ENCODE results near the gene DGKQ.
A peak's percentile ranks its signal among the peaks of the same experiment; 100 is the strongest.
"Not testable (repeated sequence)": the region's sequence is repeated elsewhere in the genome, so short reads cannot be mapped to it uniquely, and the experiment has no call there.

The DGKQ gene

DNA sequence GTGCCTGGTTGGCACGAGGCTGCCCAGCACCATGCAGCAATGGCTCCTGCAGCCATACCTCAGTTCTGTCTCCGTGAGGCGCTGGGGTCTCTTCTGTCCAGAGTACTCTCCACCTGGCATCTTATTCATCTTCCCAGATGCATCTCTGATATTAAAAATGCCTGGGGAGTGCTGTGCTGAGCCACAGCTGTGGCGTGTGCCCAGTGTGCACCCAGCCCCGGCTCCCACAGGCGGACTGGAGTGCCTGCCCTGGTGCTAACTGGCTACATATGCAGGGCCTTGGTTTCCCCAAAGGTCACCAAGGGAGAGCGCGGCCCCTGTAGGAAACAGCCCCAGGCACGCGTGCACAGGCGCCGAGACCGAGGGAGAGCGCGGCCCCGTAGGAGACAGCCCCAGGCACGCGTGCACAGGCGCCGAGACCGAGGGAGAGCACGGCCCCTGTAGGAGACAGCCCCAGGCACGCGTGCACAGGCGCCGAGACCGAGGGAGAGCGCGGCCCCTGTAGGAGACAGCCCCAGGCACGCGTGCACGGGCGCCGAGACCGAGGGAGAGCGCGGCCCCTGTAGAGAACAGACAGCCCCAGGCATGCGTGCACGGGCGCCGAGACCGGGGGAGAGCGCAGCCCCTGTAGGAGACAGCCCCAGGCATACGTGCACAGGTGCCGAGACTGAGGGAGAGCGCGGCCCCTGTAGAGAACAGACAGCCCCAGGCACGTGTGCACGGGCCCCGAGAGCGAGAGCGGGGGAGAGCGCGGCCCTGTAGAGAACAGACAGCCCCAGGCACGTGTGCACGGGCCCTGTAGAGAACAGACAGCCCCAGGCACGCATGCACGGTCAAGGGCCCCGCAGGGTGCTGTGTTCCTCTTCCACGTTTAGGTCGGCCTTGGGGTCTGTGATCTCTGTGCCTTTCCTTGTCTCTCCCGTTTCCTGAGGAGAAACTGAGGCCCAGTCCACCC lies 26.6 kb downstream of the DGKQ start:
- Histone ChIP-seq H3K4me1 (ENCODE audit: control insufficient read depth in 1 of 2, insufficient read depth in 2 of 2, low read length in 2 of 2) (no peaks in the 10 kb centered on the region), H3K27me3 (ENCODE audit: low read depth, low read length) (no peaks in the 10 kb centered on the region), H3K4me3 (ENCODE audit: low read depth in 1 of 2, low read length in 2 of 2) (no peak overlapping the region), H3K36me3 (ENCODE audit: control insufficient read depth in 1 of 2, insufficient read depth in 2 of 2, low read length in 2 of 2) (no peaks in the 10 kb centered on the region), H3K9me3 (ENCODE audit: control insufficient read depth in 1 of 2, low read length in 2 of 2) (no peaks in the 10 kb centered on the region), H3K27ac (ENCODE audit: low read length) (no peak overlapping the region)

DNA sequence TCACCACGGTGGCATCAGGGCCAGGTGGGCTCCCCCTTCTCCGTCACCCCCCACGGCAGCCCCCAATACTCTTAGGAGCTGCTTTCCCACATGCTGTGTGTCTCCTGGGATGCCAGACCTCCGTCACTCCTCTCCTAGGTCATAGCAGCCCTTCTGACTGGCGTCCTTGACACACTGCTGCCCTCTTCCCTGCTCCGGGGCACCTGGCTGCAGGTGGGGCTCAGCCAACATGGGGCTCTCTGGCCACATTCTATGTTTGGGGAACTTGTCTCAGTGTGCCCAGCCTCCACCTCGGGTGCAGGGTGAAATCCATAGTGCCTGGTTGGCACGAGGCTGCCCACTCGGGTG lies 27.3 kb downstream of the DGKQ start:
- H3K4me1 ChIP-seq (ENCODE audit: control insufficient read depth in 1 of 2, insufficient read depth in 2 of 2, low read length in 2 of 2) = no peaks in the 10 kb centered on the region
- no peaks in the 10 kb centered on the region for H3K27me3 ChIP-seq (ENCODE audit: low read depth, low read length)

DNA sequence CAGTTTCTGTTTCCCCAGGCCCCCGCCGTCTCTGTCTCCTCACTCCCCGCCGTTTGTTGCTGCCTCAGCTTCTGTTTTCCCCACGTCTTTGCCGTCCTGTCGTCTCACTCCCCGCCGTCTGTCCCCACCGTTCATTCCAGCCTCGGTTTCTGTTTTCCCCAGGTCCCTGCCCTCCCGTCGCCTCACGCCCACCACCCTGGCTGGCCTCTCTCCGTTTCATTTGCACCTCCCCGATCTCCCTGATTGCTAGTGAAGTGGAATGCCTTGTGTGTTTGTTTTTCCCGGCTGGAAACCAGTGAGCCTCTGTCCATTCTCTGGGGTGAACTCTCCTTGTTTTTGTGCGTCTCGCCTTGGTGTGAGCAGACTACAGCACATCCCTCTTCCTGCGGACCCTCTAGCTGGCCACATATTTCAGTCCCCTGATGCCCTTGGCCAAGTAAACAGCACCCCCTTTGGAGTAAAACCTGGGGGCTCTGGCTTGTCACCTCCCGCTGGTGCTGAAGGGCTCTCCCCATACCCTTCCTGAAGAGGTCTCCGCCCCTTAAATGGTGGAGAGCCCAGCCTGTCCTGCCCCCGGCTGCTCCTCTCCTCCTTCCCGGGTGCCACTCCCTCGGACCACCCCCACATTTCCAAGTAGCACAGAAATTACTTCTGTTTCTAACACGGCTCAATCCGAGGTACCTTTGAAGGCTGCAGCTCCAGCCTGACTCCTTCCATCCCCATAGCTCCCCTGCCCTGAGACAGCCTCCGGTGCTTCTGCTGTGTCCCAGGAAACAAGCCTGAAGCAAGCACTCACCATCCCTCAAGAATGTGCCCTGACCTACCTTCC lies 27.9 kb downstream of the DGKQ start:
- Histone ChIP-seq H3K27me3 (ENCODE audit: low read depth, low read length) (no peaks in the 10 kb centered on the region), H3K36me3 (ENCODE audit: control insufficient read depth in 1 of 2, insufficient read depth in 2 of 2, low read length in 2 of 2) (no peaks in the 10 kb centered on the region), H3K4me1 (ENCODE audit: control insufficient read depth in 1 of 2, insufficient read depth in 2 of 2, low read length in 2 of 2) (no peaks in the 10 kb centered on the region), H3K4me3 (ENCODE audit: low read depth in 1 of 2, low read length in 2 of 2) (no peak overlapping the region), H3K27ac (ENCODE audit: low read length) (no peak overlapping the region), H3K9me3 (ENCODE audit: control insufficient read depth in 1 of 2, low read length in 2 of 2) (no peaks in the 10 kb centered on the region)

More for the DNA sequence above, 27.3 kb downstream of the DGKQ start:
- no peaks in the 10 kb centered on the region for H3K36me3 ChIP-seq (ENCODE audit: control insufficient read depth in 1 of 2, insufficient read depth in 2 of 2, low read length in 2 of 2)
- H3K4me3 ChIP-seq (ENCODE audit: low read depth in 1 of 2, low read length in 2 of 2) = no peak overlapping the region
- H3K27ac ChIP-seq (ENCODE audit: low read length) = no peak overlapping the region
- H3K9me3 ChIP-seq (ENCODE audit: control insufficient read depth in 1 of 2, low read length in 2 of 2) = no peaks in the 10 kb centered on the region

DNA sequence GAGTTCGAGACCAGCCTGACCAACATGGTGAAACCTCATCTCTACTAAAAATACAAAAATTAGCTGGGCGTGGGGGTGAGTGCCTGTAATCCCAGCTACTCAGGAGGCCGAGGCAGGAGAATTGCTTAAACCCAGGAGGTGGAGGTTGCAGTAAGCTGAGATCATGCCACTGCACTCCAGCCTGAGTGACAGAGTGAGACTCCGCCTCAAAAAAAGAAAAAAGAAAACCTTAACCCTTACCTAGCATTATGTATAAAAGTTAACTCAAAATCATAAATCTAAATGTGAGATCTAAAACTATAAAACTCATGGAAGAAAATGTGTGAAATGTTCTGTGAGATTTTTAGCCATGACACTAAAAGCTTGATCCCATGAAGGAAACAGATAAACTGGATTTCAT lies 33.9 kb downstream of the DGKQ start:
- not testable (repeated sequence) for H3K27ac ChIP-seq (ENCODE audit: low read length); H3K4me1 ChIP-seq (ENCODE audit: control insufficient read depth in 1 of 2, insufficient read depth in 2 of 2, low read length in 2 of 2); H3K4me3 ChIP-seq (ENCODE audit: low read depth in 1 of 2, low read length in 2 of 2); H3K36me3 ChIP-seq (ENCODE audit: control insufficient read depth in 1 of 2, insufficient read depth in 2 of 2, low read length in 2 of 2); H3K27me3 ChIP-seq (ENCODE audit: low read depth, low read length); H3K9me3 ChIP-seq (ENCODE audit: control insufficient read depth in 1 of 2, low read length in 2 of 2)

DNA sequence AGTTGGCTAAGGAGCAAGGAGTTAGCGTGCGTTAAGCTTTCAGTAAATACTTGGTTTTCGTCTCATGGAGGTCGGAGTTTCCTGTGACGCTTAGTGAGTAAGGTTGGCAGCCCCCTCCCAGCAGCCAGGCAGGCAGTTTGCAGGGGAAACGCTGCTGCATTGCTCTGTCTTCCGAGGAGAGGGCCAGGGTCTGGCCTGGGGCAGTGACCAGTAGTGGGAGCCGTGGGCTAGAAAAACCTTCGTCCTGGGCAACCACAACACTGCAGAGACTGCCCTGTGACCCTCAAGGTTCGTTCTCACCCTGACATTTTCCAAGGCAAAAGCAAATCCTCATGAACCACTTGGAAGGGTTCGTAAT lies 40.7 kb downstream of the DGKQ start:
- no peaks in the 10 kb centered on the region for H3K36me3 ChIP-seq (ENCODE audit: control insufficient read depth in 1 of 2, insufficient read depth in 2 of 2, low read length in 2 of 2)
- H3K4me1 ChIP-seq (ENCODE audit: control insufficient read depth in 1 of 2, insufficient read depth in 2 of 2, low read length in 2 of 2) = peaks cover 10 to 29% of the 10 kb centered on the region in 2 donors
- peak overlapping the region; percentile 93 for H3K27ac ChIP-seq (ENCODE audit: low read length)
- peak overlapping the region; percentile 98 to 99 for H3K4me3 ChIP-seq (ENCODE audit: low read depth in 1 of 2, low read length in 2 of 2)
- H3K27me3 ChIP-seq (ENCODE audit: low read depth, low read length) = no peaks in the 10 kb centered on the region
- H3K9me3 ChIP-seq (ENCODE audit: control insufficient read depth in 1 of 2, low read length in 2 of 2) = no peaks in the 10 kb centered on the region

DNA sequence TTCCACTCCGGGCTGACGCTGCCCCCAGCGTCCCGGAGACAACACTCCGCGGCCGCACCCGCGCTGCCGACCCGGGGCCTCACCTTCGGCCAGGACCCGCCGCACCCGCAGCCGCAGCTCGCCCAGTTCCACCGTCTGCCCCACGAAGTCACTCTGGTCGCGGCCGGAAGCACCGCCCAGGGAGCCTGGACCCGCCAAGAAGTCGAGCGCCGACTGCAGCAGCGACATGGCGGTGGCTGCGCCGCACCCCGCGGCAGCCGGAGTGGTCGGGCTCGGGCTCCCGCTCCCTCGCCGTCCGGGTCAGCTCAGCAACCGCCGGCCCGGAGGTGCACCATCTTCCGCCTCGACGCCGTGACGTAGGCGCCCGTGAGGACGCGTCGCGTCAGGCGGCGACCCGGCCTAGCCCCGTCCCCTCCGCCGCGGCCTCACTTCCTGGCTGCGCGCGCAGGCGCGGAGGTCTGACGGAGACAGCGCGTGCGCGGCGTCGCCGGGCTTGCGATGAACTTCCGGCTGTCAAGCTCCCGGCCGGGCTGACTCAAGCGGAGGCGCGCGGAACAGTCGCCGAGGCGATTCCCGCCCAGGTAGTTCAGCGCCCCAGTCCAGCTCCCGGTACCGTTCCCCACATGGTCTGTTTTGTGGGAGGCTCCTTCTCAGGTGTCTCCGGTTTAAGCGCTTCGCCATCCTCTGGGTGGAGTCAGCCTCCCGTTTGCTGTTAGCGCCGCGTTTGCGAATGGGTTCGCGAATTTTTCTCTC lies 41.2 kb downstream of the DGKQ start, which contains the start of the genes GAK and TMEM175:
TSS of gene GAK (minus strand) at position 357 of the 753 bp plus-strand sequence. CDS start at position 228, 129 bp downstream.
TSS of gene TMEM175 (plus strand) at position 501 of the 753 bp plus-strand sequence. CDS start 15,280 bp downstream, outside the sequence.
- Histone ChIP-seq H3K27me3 (ENCODE audit: low read depth, low read length) (no peaks in the 10 kb centered on the region), H3K4me3 (ENCODE audit: low read depth in 1 of 2, low read length in 2 of 2) (peak within 1 kb of the TSS; percentile 98 to 99), H3K36me3 (ENCODE audit: control insufficient read depth in 1 of 2, insufficient read depth in 2 of 2, low read length in 2 of 2) (no peaks in the 10 kb centered on the region), H3K4me1 (ENCODE audit: control insufficient read depth in 1 of 2, insufficient read depth in 2 of 2, low read length in 2 of 2) (peaks cover 10 to 29% of the 10 kb centered on the region in 2 donors), H3K27ac (ENCODE audit: low read length) (peak within 1 kb of the TSS; percentile 93), H3K9me3 (ENCODE audit: control insufficient read depth in 1 of 2, low read length in 2 of 2) (no peaks in the 10 kb centered on the region)

DNA sequence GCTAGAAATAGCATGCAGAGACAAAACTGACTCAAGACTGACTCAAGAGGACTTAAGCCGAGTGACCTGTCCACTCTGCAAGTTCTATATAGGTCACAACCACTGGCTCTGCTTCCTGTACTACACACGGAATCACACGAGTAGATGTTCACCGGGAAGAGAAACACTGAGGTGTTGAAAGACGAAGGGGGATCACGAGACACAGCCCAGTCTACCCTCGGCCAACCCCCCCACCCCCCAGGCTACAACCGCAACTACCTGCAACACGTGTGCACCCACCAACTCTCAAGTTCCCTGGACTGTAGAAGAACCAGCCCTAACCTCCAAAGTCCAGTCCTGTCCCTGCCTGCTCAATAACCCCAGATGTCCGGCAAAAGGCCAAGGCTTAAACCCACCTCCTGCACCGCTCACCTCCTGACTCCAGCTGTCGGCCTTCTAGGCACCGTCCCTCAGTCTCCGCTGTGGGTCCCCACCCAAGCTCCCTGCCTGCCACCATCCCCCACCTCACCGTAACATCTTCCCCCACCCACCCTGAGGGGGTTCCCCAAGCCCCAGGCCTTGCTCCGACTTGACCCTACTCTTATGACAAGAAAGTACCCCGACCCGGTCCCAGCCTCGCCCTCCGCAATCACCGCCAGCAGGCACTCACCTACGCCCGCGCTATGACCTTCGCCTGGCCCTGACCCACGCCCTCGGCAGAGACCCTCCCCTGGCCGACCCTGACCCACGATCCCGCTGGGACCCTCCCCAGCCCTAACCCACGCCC lies 42.0 kb downstream of the DGKQ start:
- no peaks in the 10 kb centered on the region for H3K9me3 ChIP-seq (ENCODE audit: control insufficient read depth in 1 of 2, low read length in 2 of 2)
- H3K36me3 ChIP-seq (ENCODE audit: control insufficient read depth in 1 of 2, insufficient read depth in 2 of 2, low read length in 2 of 2) = no peaks in the 10 kb centered on the region
- peak overlapping the region; percentile 98 to 99 for H3K4me3 ChIP-seq (ENCODE audit: low read depth in 1 of 2, low read length in 2 of 2)
- H3K27me3 ChIP-seq (ENCODE audit: low read depth, low read length) = no peaks in the 10 kb centered on the region
- peaks cover 10 to 29% of the 10 kb centered on the region in 2 donors for H3K4me1 ChIP-seq (ENCODE audit: control insufficient read depth in 1 of 2, insufficient read depth in 2 of 2, low read length in 2 of 2)
- peak overlapping the region; percentile 74 for H3K27ac ChIP-seq (ENCODE audit: low read length)

DNA sequence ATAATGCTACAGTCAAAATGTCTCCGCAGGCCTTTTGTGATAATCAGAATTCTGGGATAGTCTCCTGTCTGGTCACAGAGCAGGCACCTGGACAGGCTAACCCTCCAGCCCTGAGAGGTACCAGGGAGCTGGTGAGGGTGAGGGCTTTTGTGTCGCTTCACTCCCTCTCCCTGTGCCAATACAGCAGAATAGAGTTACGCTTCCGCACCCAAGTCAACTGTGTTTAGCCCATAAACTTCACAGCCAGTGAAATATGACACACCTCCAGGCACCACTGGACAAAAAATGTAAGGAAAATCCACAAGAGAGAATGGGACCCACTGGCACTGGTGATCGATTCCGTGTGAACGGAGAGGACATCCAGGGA lies 42.6 kb downstream of the DGKQ start:
- Histone ChIP-seq H3K27ac (ENCODE audit: low read length) (peak overlapping the region; percentile 74), H3K4me1 (ENCODE audit: control insufficient read depth in 1 of 2, insufficient read depth in 2 of 2, low read length in 2 of 2) (peaks cover 10 to 29% of the 10 kb centered on the region in 2 donors), H3K27me3 (ENCODE audit: low read depth, low read length) (no peaks in the 10 kb centered on the region), H3K4me3 (ENCODE audit: low read depth in 1 of 2, low read length in 2 of 2) (peak overlapping the region; percentile 98 to 99), H3K36me3 (ENCODE audit: control insufficient read depth in 1 of 2, insufficient read depth in 2 of 2, low read length in 2 of 2) (no peaks in the 10 kb centered on the region), H3K9me3 (ENCODE audit: control insufficient read depth in 1 of 2, low read length in 2 of 2) (no peaks in the 10 kb centered on the region)

DNA sequence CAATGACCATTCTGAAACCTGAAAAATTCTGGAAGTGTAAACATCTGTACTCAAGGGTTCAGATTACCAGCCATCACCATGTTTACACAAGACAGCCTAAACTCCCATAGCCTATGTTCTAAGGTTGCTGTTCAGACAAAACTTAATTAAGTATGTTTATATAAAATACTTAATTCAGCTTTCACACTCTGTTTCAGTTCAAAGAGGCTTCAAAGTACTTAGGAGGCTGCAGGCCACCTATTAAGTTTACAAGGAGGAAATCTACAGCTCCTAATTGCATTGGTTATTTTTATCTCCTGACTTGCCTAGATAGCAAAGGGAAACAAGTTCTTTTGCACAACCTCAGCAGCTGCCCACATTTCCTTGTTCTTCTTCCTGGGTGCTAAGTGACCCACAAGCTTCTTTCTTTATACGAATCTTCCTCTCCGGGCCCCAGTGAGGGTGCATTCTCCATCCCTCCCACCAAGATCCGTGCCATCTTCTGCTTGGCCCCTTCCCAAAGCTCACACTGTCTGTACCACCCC lies 43.3 kb downstream of the DGKQ start:
- H3K9me3 ChIP-seq (ENCODE audit: control insufficient read depth in 1 of 2, low read length in 2 of 2) = no peaks in the 10 kb centered on the region
- H3K27ac ChIP-seq (ENCODE audit: low read length) = peak overlapping the region; percentile 74
- H3K27me3 ChIP-seq (ENCODE audit: low read depth, low read length) = no peaks in the 10 kb centered on the region
- H3K36me3 ChIP-seq (ENCODE audit: control insufficient read depth in 1 of 2, insufficient read depth in 2 of 2, low read length in 2 of 2) = no peaks in the 10 kb centered on the region
- peaks cover 10 to 29% of the 10 kb centered on the region in 2 donors for H3K4me1 ChIP-seq (ENCODE audit: control insufficient read depth in 1 of 2, insufficient read depth in 2 of 2, low read length in 2 of 2)
- H3K4me3 ChIP-seq (ENCODE audit: low read depth in 1 of 2, low read length in 2 of 2) = peak overlapping the region in 1 of 2 donors; percentile 99

DNA sequence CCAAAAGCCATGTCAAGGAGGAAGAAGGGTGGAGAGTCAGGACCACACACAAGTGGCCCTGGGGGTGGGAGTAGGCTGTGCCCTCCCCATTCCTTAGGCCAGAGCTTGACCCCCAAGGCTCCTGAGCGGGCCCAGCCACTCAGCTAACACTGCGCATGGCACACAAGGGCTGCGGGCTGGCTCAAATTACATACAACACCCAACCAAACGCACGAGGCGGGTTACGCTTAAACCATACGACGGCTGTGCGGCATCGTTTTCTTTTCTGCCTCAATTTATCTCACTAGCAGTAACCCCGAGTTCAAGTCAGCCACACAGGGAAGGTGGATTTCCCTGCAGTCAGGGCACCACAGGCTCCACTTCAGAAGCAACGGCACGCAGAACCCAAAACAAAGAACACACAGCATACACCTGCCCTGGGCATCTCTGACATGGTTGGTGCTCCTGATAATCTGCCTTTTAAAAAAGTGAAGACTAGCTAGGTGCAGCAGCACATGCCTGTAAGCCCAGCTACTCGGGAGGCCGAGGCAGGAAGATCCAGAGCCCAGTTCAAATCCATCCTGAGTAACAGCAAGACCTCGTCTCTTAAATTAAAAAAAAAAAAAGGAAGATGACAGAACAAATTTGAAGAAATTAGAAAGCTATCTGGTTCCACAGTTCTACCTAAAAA lies 44.1 kb downstream of the DGKQ start:
- Histone ChIP-seq H3K27me3 (ENCODE audit: low read depth, low read length) (no peaks in the 10 kb centered on the region), H3K4me1 (ENCODE audit: control insufficient read depth in 1 of 2, insufficient read depth in 2 of 2, low read length in 2 of 2) (peaks cover 10 to 29% of the 10 kb centered on the region in 2 donors), H3K4me3 (ENCODE audit: low read depth in 1 of 2, low read length in 2 of 2) (no peak overlapping the region), H3K27ac (ENCODE audit: low read length) (no peak overlapping the region), H3K9me3 (ENCODE audit: control insufficient read depth in 1 of 2, low read length in 2 of 2) (no peaks in the 10 kb centered on the region), H3K36me3 (ENCODE audit: control insufficient read depth in 1 of 2, insufficient read depth in 2 of 2, low read length in 2 of 2) (no peaks in the 10 kb centered on the region)
